ENCODE data around the gene CNEP1R1. TPM values are rescaled to one million over a fixed set of nuclear protein-coding genes. Genes with fewer than 3 reads are reported as not detected.

CNEP1R1 gene
- total RNA-seq, 1 donor from 2014 or later = 23.9 TPM

GRCh38 chr16:50036426-50036825, 11.4 kb downstream of the CNEP1R1 start:
- H3K4me3 ChIP-seq (ENCODE audit: low read depth, low read length) = no peak overlapping the region

GRCh38 chr16:50037662-50038220, 12.7 kb downstream of the CNEP1R1 start:
- no peak overlapping the region for H3K4me3 ChIP-seq (ENCODE audit: low read depth, low read length)
- H3K27me3 ChIP-seq (ENCODE audit: control insufficient read depth, insufficient read depth, low read length) = no peaks in the 10 kb centered on the region
- TF ChIP-seq CTCF (IDR thresholded peaks at IDR 0.05; ENCODE audit: insufficient read depth, low read length, poor library complexity, severe bottlenecking) = no peak
- no peaks in the 10 kb centered on the region for H3K36me3 ChIP-seq (ENCODE audit: control insufficient read depth, insufficient read depth, low read length)
- no peak for DNase-seq (ENCODE audit: low read depth)

More at GRCh38 chr16:50036426-50036825, 11.4 kb downstream of the CNEP1R1 start:
- no peak for TF ChIP-seq CTCF (IDR thresholded peaks at IDR 0.05; ENCODE audit: insufficient read depth, low read length, poor library complexity, severe bottlenecking)
- no peaks in the 10 kb centered on the region for H3K36me3 ChIP-seq (ENCODE audit: control insufficient read depth, insufficient read depth, low read length)
- no peaks in the 10 kb centered on the region for H3K27me3 ChIP-seq (ENCODE audit: control insufficient read depth, insufficient read depth, low read length)
- no peak for DNase-seq (ENCODE audit: low read depth)

- H3K27me3 ChIP-seq (ENCODE audit: control insufficient read depth, insufficient read depth, low read length) = no peaks in the 10 kb centered on the region
- DNase-seq (ENCODE audit: low read depth) = no peak
- no peak overlapping the region for H3K4me3 ChIP-seq (ENCODE audit: low read depth, low read length)
- H3K36me3 ChIP-seq (ENCODE audit: control insufficient read depth, insufficient read depth, low read length) = no peaks in the 10 kb centered on the region
- no peak for TF ChIP-seq CTCF (IDR thresholded peaks at IDR 0.05; ENCODE audit: insufficient read depth, low read length, poor library complexity, severe bottlenecking)
These were observed 13.3 kb downstream of the CNEP1R1 start for GRCh38 chr16:50038286-50038685.

- H3K4me3 ChIP-seq (ENCODE audit: low read depth, low read length) = no peak overlapping the region
- no peaks in the 10 kb centered on the region for H3K36me3 ChIP-seq (ENCODE audit: control insufficient read depth, insufficient read depth, low read length)
- DNase-seq (ENCODE audit: low read depth) = no peak
- TF ChIP-seq CTCF (IDR thresholded peaks at IDR 0.05; ENCODE audit: insufficient read depth, low read length, poor library complexity, severe bottlenecking) = no peak
- H3K27me3 ChIP-seq (ENCODE audit: control insufficient read depth, insufficient read depth, low read length) = no peaks in the 10 kb centered on the region
These were observed 13.9 kb downstream of the CNEP1R1 start for GRCh38 chr16:50038756-50039529.

- no peak for TF ChIP-seq CTCF (IDR thresholded peaks at IDR 0.05; ENCODE audit: insufficient read depth, low read length, poor library complexity, severe bottlenecking)
- no peak for DNase-seq (ENCODE audit: low read depth)
These were observed 15.0 kb downstream of the CNEP1R1 start for GRCh38 chr16:50040018-50040417.

More at GRCh38 chr16:50040018-50040417, 15.0 kb downstream of the CNEP1R1 start:
- H3K36me3 ChIP-seq (ENCODE audit: control insufficient read depth, insufficient read depth, low read length) = no peaks in the 10 kb centered on the region
- H3K4me3 ChIP-seq (ENCODE audit: low read depth, low read length) = no peak overlapping the region
- no peaks in the 10 kb centered on the region for H3K27me3 ChIP-seq (ENCODE audit: control insufficient read depth, insufficient read depth, low read length)

Measured in kidney epithelial cell (primary cell).